Thoracic aorta (tissue), 2 donors: Measurements from ENCODE around the gene DPH2. TPM values are rescaled to one million over a fixed set of nuclear protein-coding genes. Genes with fewer than 3 reads are reported as not detected.
A peak's percentile ranks its signal among the peaks of the same experiment; 100 is the strongest.

Experiments used
- ATAC-seq: fragments of 150-250 bp; one replicate; pipeline ENCODE4 v1.8.0; 2017; ENCODE audit warnings: low read depth; ENCODE audit not compliant: insufficient number of reproducible peaks, low FRiP score
- DNase-seq: peaks from one replicate; pipeline ENCODE4 v3.0.0-alpha.2; 2020; ENCODE audit warnings: low spot score
- H3K27ac ChIP-seq, 2 donors: fragments of 200-600 bp; sonication (generic); 1 replicate in 1 of 2; 2 replicates in 1 of 2; pipeline ENCODE4 v1.5.1; 2016; ENCODE audit warnings: mild to moderate bottlenecking in 2 of 2, moderate library complexity in 2 of 2
- H3K27me3 ChIP-seq: fragments of 200-600 bp; sonication (generic); replicated peaks from 2 replicates; pipeline ENCODE4 v1.6.0; 2016; ENCODE audit warnings: mild to moderate bottlenecking; ENCODE audit not compliant: insufficient read depth
- H3K36me3 ChIP-seq: fragments of 200-600 bp; sonication (generic); one replicate; pipeline ENCODE4 v1.5.1; 2016
- H3K4me1 ChIP-seq, 2 donors: fragments of 200-600 bp; sonication (generic); 1 replicate in 1 of 2; 2 replicates in 1 of 2; pipeline versions ENCODE4 v1.5.1 to v1.6.0; 2016; ENCODE audit warnings: low read depth in 2 of 2, mild to moderate bottlenecking in 1 of 2; ENCODE audit not compliant: control insufficient read depth in 1 of 2
- H3K4me3 ChIP-seq: fragments of 200-600 bp; sonication (generic); 2 replicates; pipeline ENCODE4 v1.5.1; 2016; ENCODE audit warnings: mild to moderate bottlenecking
- H3K9me3 ChIP-seq: fragments of 200-600 bp; sonication (generic); 2 replicates; pipeline ENCODE4 v1.5.1; 2016
- CTCF ChIP-seq: fragments of 200-600 bp; sonication (generic); IDR thresholded peaks from one replicate; pipeline ENCODE4 v1.5.1; 2019; ENCODE audit warnings: antibody characterized with exemption
- total RNA-seq, 2 donors: library from RNA; depleted of rRNA; stranded (reverse); fragments of >200 nt; gene quantifications; one replicate each; pipeline versions ENCODE4 v1.1.0 to v1.2.3, GENCODE V29; 2016

The DPH2 gene
- total RNA-seq, 2 donors from 2014 or later, result 21.9 to 31.4 TPM

- no peak for TF ChIP-seq CTCF
- no peaks in the 10 kb centered on the region for H3K27me3 ChIP-seq
- no peak for ATAC-seq
Measured at GRCh38 chr1:43992232-43992995, 22.6 kb downstream of the DPH2 start.

GRCh38 chr1:43993206-43993914 lies 23.6 kb downstream of the DPH2 start:
- H3K4me3 ChIP-seq, result no peak overlapping the region
- no peak overlapping the region for H3K27ac ChIP-seq
- DNase-seq (no peak), ATAC-seq (no peak)
- H3K27me3 ChIP-seq, result no peaks in the 10 kb centered on the region
- H3K4me1 ChIP-seq, result peaks cover 13 to 36% of the 10 kb centered on the region in 2 donors
- H3K9me3 ChIP-seq, result no peaks in the 10 kb centered on the region
- no peaks in the 10 kb centered on the region for H3K36me3 ChIP-seq
- no peak for TF ChIP-seq CTCF

More at GRCh38 chr1:43992232-43992995, 22.6 kb downstream of the DPH2 start:
- peaks cover 13 to 34% of the 10 kb centered on the region in 2 donors for H3K4me1 ChIP-seq
- no peaks in the 10 kb centered on the region for H3K9me3 ChIP-seq
- H3K27ac ChIP-seq, result peak overlapping the region; percentile 70 to 84
- DNase-seq, result no peak
- H3K4me3 ChIP-seq, result peak overlapping the region; percentile 77
- no peaks in the 10 kb centered on the region for H3K36me3 ChIP-seq

GRCh38 chr1:43994071-43994470 lies 24.3 kb downstream of the DPH2 start:
- no peaks in the 10 kb centered on the region for H3K9me3 ChIP-seq
- no peak for TF ChIP-seq CTCF
- no peak overlapping the region for H3K27ac ChIP-seq
- ATAC-seq, result no peak
- peaks cover 13 to 36% of the 10 kb centered on the region in 2 donors for H3K4me1 ChIP-seq
- no peaks in the 10 kb centered on the region for H3K36me3 ChIP-seq
- no peak for DNase-seq
- H3K4me3 ChIP-seq, result no peak overlapping the region
- H3K27me3 ChIP-seq, result no peaks in the 10 kb centered on the region

GRCh38 chr1:43994794-43995790 lies 25.3 kb downstream of the DPH2 start:
- no peak for TF ChIP-seq CTCF
- Histone ChIP-seq H3K27me3 (no peaks in the 10 kb centered on the region), H3K4me3 (no peak overlapping the region)

More at GRCh38 chr1:43994794-43995790, 25.3 kb downstream of the DPH2 start:
- no peaks in the 10 kb centered on the region for H3K9me3 ChIP-seq
- ATAC-seq, result no peak
- H3K4me1 ChIP-seq, result peaks cover 13 to 36% of the 10 kb centered on the region in 2 donors
- no peaks in the 10 kb centered on the region for H3K36me3 ChIP-seq
- DNase-seq, result no peak
- H3K27ac ChIP-seq, result no peak overlapping the region
